H9 (cell line): Measurements from ENCODE around the gene RHEX. TPM values are rescaled to one million over a fixed set of nuclear protein-coding genes. Genes with fewer than 3 reads are reported as not detected.

Experiments used
- DNase-seq: peaks from one replicate; pipeline ENCODE4 v3.0.0-alpha.2; 2017
- H2AFZ ChIP-seq: one replicate; pipeline ENCODE4 v1.6.1; 2013; ENCODE audit warnings: mild to moderate bottlenecking, low read length, control low read depth, moderate library complexity
- H2AK5ac ChIP-seq: 2 replicates; pipeline ENCODE4 v1.6.1; 2013; ENCODE audit warnings: low read length, control low read depth, mixed read lengths; ENCODE audit not compliant: insufficient read length
- H2BK120ac ChIP-seq: one replicate; pipeline ENCODE4 v1.6.1; 2013; ENCODE audit warnings: low read depth, mild to moderate bottlenecking, low read length, control low read depth, inconsistent platforms; ENCODE audit not compliant: poor library complexity, severe bottlenecking
- H2BK12ac ChIP-seq: 2 replicates; pipeline ENCODE4 v1.6.1; 2013; ENCODE audit warnings: low read length, control low read depth, mixed read lengths, low read depth; ENCODE audit not compliant: insufficient read length
- H2BK15ac ChIP-seq: 2 replicates; pipeline ENCODE4 v1.6.1; 2013; ENCODE audit warnings: low read depth, low read length, control low read depth
- H2BK20ac ChIP-seq: one replicate; pipeline ENCODE4 v1.6.1; 2013; ENCODE audit warnings: low read depth, mild to moderate bottlenecking, low read length, control low read depth, inconsistent platforms; ENCODE audit not compliant: poor library complexity, severe bottlenecking
- H2BK5ac ChIP-seq: 2 replicates; pipeline ENCODE4 v1.6.1; 2013; ENCODE audit warnings: low read length, control low read depth, mixed read lengths; ENCODE audit not compliant: insufficient read length
- H3K14ac ChIP-seq: 2 replicates; pipeline ENCODE4 v1.6.1; 2013; ENCODE audit warnings: low read length, control low read depth; ENCODE audit not compliant: insufficient read depth
- H3K18ac ChIP-seq: 2 replicates; pipeline ENCODE4 v1.6.1; 2013; ENCODE audit warnings: low read depth, mild to moderate bottlenecking, mixed read lengths, low read length, control low read depth; ENCODE audit not compliant: insufficient read length
- H3K23ac ChIP-seq: 2 replicates; pipeline ENCODE4 v1.6.1; 2013; ENCODE audit warnings: low read length, control low read depth, mixed read lengths, low read depth; ENCODE audit not compliant: insufficient read length
- H3K23me2 ChIP-seq: 2 replicates; pipeline ENCODE4 v1.6.1; 2013; ENCODE audit warnings: low read depth, mild to moderate bottlenecking, mixed read lengths, low read length, control low read depth; ENCODE audit not compliant: insufficient read length, poor library complexity, severe bottlenecking
- H3K27ac ChIP-seq: 2 replicates; pipeline ENCODE4 v1.5.1; 2013; ENCODE audit warnings: low read length, control low read depth, mixed read lengths, low read depth; ENCODE audit not compliant: insufficient read length
- H3K27me3 ChIP-seq: 2 replicates; pipeline ENCODE4 v1.6.1; 2013; ENCODE audit warnings: low read length, control low read depth, inconsistent platforms; ENCODE audit not compliant: insufficient read depth
- H3K4ac ChIP-seq: 2 replicates; pipeline ENCODE4 v1.6.1; 2013; ENCODE audit warnings: low read depth, mild to moderate bottlenecking, control low read depth, inconsistent platforms, low read length, moderate library complexity
- H3K4me1 ChIP-seq: 2 replicates; pipeline ENCODE4 v1.6.1; 2013; ENCODE audit warnings: low read length, control low read depth, inconsistent platforms; ENCODE audit not compliant: insufficient read depth
- H3K4me2 ChIP-seq: 2 replicates; pipeline ENCODE4 v1.6.1; 2013; ENCODE audit warnings: low read length, control low read depth, mixed read lengths; ENCODE audit not compliant: insufficient read length, insufficient read depth
- H3K56ac ChIP-seq: 2 replicates; pipeline ENCODE4 v1.6.1; 2013; ENCODE audit warnings: low read depth, mild to moderate bottlenecking, mixed read lengths, low read length, control low read depth; ENCODE audit not compliant: insufficient read length
- H3K79me1 ChIP-seq: 2 replicates; pipeline ENCODE4 v1.6.1; 2013; ENCODE audit warnings: low read depth, mild to moderate bottlenecking, moderate library complexity, low read length, control low read depth, inconsistent platforms; ENCODE audit not compliant: insufficient read depth, poor library complexity, severe bottlenecking
- H3K79me2 ChIP-seq: 2 replicates; pipeline ENCODE4 v1.6.1; 2013; ENCODE audit warnings: low read length, control low read depth, inconsistent platforms; ENCODE audit not compliant: insufficient read depth
- H3K9ac ChIP-seq: 2 replicates; pipeline ENCODE4 v1.6.1; 2013; ENCODE audit warnings: low read length, control low read depth, mixed read lengths; ENCODE audit not compliant: insufficient read length; ENCODE audit errors: extremely low read depth
- H3K9me3 ChIP-seq: one replicate; pipeline ENCODE4 v1.6.1; 2013; ENCODE audit warnings: low read depth, low read length, inconsistent platforms; ENCODE audit not compliant: control insufficient read depth
- H3T11ph ChIP-seq: one replicate; pipeline ENCODE4 v1.6.1; 2013; ENCODE audit warnings: mild to moderate bottlenecking, low read length, control low read depth, inconsistent platforms
- H4K20me1 ChIP-seq: one replicate; pipeline ENCODE4 v1.6.1; 2013; ENCODE audit not compliant: control insufficient read depth, insufficient read length, insufficient read depth
- H4K5ac ChIP-seq: 2 replicates; pipeline ENCODE4 v1.6.1; 2013; ENCODE audit warnings: low read depth, mild to moderate bottlenecking, mixed read lengths, low read length, control low read depth; ENCODE audit not compliant: insufficient read length
- H4K8ac ChIP-seq: replicated peaks from 2 replicates; pipeline ENCODE4 v1.6.1; 2013; ENCODE audit warnings: low read length, control low read depth, mixed read lengths, low read depth; ENCODE audit not compliant: insufficient read length
- H4K91ac ChIP-seq: 2 replicates; pipeline ENCODE4 v1.6.1; 2013; ENCODE audit warnings: low read depth, mild to moderate bottlenecking, moderate library complexity, mixed read lengths, low read length, control low read depth; ENCODE audit not compliant: insufficient read length
- H3K27ac Mint-ChIP-seq, 3 experiments: 2 replicates in 2 of 3; 3 replicates in 1 of 3; pipeline ENCODE4 v1.8.0; 2020 to 2021; ENCODE audit warnings: mixed read lengths in 3 of 3, mild to moderate bottlenecking in 1 of 3, moderate library complexity in 1 of 3
- H3K27me3 Mint-ChIP-seq: 2 replicates; pipeline ENCODE4 v1.8.0; 2021; ENCODE audit warnings: low read depth, mild to moderate bottlenecking, moderate library complexity, mixed read lengths
- H3K36me3 Mint-ChIP-seq, 3 experiments: 2 replicates in 2 of 3; 3 replicates in 1 of 3; pipeline ENCODE4 v1.8.0; 2020 to 2021; ENCODE audit warnings: low read depth in 3 of 3, mixed read lengths in 3 of 3; ENCODE audit not compliant: insufficient read depth in 1 of 3
- H3K4me1 Mint-ChIP-seq, 2 experiments: 2 replicates each; pipeline ENCODE4 v1.8.0; 2020; ENCODE audit warnings: mixed read lengths in 2 of 2
- H3K4me3 Mint-ChIP-seq, 2 experiments: 2 replicates in 1 of 2; 3 replicates in 1 of 2; pipeline ENCODE4 v1.8.0; 2020 to 2021; ENCODE audit warnings: mild to moderate bottlenecking in 2 of 2, mixed read lengths in 2 of 2, moderate library complexity in 1 of 2
- H3K9me3 Mint-ChIP-seq, 2 experiments: 2 replicates in 1 of 2; 3 replicates in 1 of 2; pipeline ENCODE4 v1.8.0; 2020; ENCODE audit warnings: mild to moderate bottlenecking in 2 of 2, mixed read lengths in 2 of 2, moderate library complexity in 1 of 2
- CTCF ChIP-seq: fragments of 200-600 bp; sonication (generic); conservative IDR thresholded peaks from 3 replicates; pipeline ENCODE4 v1.8.0; 2021; ENCODE audit warnings: antibody characterized with exemption, mild to moderate bottlenecking
- WGBS: extraction: QIAGEN DNeasy Blood & Tissue Kit; methylation state at CpG from one replicate; pipeline ENCODE4 v1.1.7; 2013; ENCODE audit warnings: missing lambda C conversion rate, low lambda C conversion rate, mixed read lengths; ENCODE audit not compliant: insufficient read length; ENCODE audit errors: extremely low coverage; 5-methylcytosine and 5-hydroxymethylcytosine counted together
- total RNA-seq: library from RNA; stranded (reverse); gene quantifications from 2 replicates; pipeline ENCODE4 v1.2.1, GENCODE V29; 2021

The RHEX gene
- total RNA-seq, 1 experiment from 2014 or later, result not detected

GRCh38 chr1:206059355-206059915 lies 6.5 kb downstream of the RHEX start:
- TF ChIP-seq CTCF, result no peak
- Histone ChIP-seq H3K27me3 (no peaks in the 10 kb centered on the region), H4K20me1 (no peaks in the 10 kb centered on the region), H2BK120ac (no peak overlapping the region), H3K4me2 (no peak overlapping the region), H2BK15ac (no peak overlapping the region), H3K79me2 (no peaks in the 10 kb centered on the region), H3K23ac (no peak overlapping the region), H2AK5ac (no peak overlapping the region), H3K4ac (no peak overlapping the region), H3T11ph (no peak overlapping the region), H4K8ac (no peak overlapping the region), H3K9me3 (no peaks in the 10 kb centered on the region), H2BK5ac (no peak overlapping the region), H3K4me1 (no peaks in the 10 kb centered on the region; the same call in 1 of the 2 replicates), H3K27ac (no peak overlapping the region), H3K79me1 (no peaks in the 10 kb centered on the region), H4K5ac (no peak overlapping the region), H3K56ac (no peak overlapping the region), H2BK20ac (no peak overlapping the region), H3K9ac (no peak overlapping the region), H4K91ac (no peak overlapping the region), H3K23me2 (no peaks in the 10 kb centered on the region), H3K18ac (no peak overlapping the region), H2AFZ (no peak overlapping the region), H3K14ac (no peak overlapping the region), H2BK12ac (no peak overlapping the region)
- DNase-seq, result no peak
- H3K9me3 Mint-ChIP-seq, result peaks cover 12 to 16% of the 10 kb centered on the region in 2 experiments
- WGBS, result no CpG with 5 or more reads among the region's 3 CpGs
- H3K27ac Mint-ChIP-seq, result no peak overlapping the region
- H3K4me3 Mint-ChIP-seq, result no peak overlapping the region
- H3K36me3 Mint-ChIP-seq, result peaks cover 6 to 10% (median 9%) of the 10 kb centered on the region in 3 experiments
- peaks cover 0 to 6% of the 10 kb centered on the region in 2 experiments; a peak in 1 of 4 replicates for H3K4me1 Mint-ChIP-seq
- peaks cover 5% of the 10 kb centered on the region for H3K27me3 Mint-ChIP-seq
